Measurements from ENCODE around the gene PRKAB2.
"Not testable (repeated sequence)": the region's sequence is repeated elsewhere in the genome, so short reads cannot be mapped to it uniquely, and the experiment has no call there.

DNA sequence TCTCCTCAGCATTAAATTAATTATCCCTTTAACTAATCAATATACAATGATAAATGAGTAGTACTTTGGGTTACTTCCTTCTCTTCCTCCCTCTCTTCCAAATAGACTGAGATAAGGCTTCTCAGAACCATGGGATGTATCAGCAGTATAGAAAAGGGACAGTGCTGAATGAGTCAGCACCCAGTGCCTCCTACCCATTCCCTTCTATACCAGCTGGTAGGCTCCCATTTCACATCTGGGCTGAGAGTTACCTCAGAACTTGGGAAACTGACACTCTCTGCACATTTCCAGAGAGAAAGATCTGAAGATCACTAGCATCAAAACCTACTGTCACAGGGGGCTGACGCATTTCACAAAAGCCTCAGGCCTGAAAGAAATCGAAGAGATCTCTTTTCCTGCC lies 15.2 kb downstream of the PRKAB2 start:
- TF ChIP-seq CTCF (IDR thresholded peaks at IDR 0.05; ENCODE audit: low read length); EZH2 (IDR thresholded peaks at IDR 0.05; ENCODE audit: borderline replicate concordance, low read length): not testable (repeated sequence)

Data from OCI-LY1 (cell line).